ENCODE measurements around the gene HOXD9.

DNA sequence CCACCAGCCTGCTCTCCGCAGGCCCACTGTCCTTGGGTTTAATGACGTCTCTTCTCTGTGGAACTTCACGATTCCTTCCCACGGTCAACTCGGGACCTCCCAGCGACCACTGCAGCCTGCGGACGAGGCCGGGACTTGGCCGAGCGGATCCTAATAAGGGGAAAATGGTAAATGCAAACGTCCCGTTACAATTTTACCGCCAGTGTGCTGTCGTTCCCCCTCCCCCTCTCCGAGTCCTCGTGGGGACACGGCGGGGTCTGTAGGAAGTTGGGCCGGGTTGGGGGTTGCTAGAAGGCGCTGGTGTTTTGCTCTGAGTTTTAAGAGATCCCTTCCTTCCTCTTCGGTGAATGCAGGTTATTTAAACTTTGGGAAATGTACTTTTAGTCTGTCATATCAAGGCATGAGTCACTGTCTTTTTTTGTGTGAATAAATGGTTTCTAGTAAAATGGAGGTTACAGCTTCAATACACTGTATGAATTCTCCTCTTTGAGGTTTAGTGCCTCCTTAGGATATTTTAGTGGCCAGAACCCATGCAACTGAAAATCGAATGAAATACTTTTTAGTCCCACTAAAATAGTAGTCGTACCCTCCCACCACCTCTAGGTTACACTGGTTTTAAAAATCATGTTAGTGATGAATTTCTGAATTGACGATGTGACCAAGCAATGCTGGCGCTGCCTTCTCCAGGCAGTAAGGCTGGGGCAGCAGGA lies 13.2 kb upstream of the HOXD9 start:
- TF ChIP-seq, protein P1, sequence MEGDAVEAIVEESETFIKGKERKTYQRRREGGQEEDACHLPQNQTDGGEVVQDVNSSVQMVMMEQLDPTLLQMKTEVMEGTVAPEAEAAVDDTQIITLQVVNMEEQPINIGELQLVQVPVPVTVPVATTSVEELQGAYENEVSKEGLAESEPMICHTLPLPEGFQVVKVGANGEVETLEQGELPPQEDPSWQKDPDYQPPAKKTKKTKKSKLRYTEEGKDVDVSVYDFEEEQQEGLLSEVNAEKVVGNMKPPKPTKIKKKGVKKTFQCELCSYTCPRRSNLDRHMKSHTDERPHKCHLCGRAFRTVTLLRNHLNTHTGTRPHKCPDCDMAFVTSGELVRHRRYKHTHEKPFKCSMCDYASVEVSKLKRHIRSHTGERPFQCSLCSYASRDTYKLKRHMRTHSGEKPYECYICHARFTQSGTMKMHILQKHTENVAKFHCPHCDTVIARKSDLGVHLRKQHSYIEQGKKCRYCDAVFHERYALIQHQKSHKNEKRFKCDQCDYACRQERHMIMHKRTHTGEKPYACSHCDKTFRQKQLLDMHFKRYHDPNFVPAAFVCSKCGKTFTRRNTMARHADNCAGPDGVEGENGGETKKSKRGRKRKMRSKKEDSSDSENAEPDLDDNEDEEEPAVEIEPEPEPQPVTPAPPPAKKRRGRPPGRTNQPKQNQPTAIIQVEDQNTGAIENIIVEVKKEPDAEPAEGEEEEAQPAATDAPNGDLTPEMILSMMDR (IDR thresholded peaks at IDR 0.05): no peak
- TF ChIP-seq POLR2AphosphoS5 (IDR thresholded peaks at IDR 0.05; ENCODE audit: insufficient read depth in 1 of 2, low read depth in 1 of 2) (no peak), POLR2A (IDR thresholded peaks at IDR 0.05) (no peak)
